Measurements from ENCODE around the gene ADAMTSL1.

Gene ADAMTSL1

GRCh38 chr9:18461496-18461895 is 12.5 kb upstream of the ADAMTSL1 start:
- no peak for DNase-seq (ENCODE audit: low read depth in 2 of 2, low spot score in 1 of 2)

GRCh38 chr9:18463991-18464390 is 10.0 kb upstream of the ADAMTSL1 start:
- DNase-seq (ENCODE audit: low read depth in 2 of 2, low spot score in 1 of 2): no peak

GRCh38 chr9:18466101-18466500 is 7.9 kb upstream of the ADAMTSL1 start:
- DNase-seq (ENCODE audit: low read depth in 2 of 2, low spot score in 1 of 2): no peak

- DNase-seq (ENCODE audit: low read depth in 2 of 2, low spot score in 1 of 2): no peak
Observed at GRCh38 chr9:18467696-18468095, 6.3 kb upstream of the ADAMTSL1 start.

- no peak for DNase-seq (ENCODE audit: low read depth in 2 of 2, low spot score in 1 of 2)
Observed at GRCh38 chr9:18472435-18472834, 1.5 kb upstream of the ADAMTSL1 start.

GRCh38 chr9:18472841-18473251 is 1.1 kb upstream of the ADAMTSL1 start:
- no peak for DNase-seq (ENCODE audit: low read depth in 2 of 2, low spot score in 1 of 2)

GRCh38 chr9:18474783-18475182 is 830 bp downstream of the ADAMTSL1 start:
- DNase-seq (ENCODE audit: low read depth in 2 of 2, low spot score in 1 of 2): no peak

GRCh38 chr9:18477121-18477660 is 3.2 kb downstream of the ADAMTSL1 start:
- DNase-seq (ENCODE audit: low read depth in 2 of 2, low spot score in 1 of 2): no peak

GRCh38 chr9:18477719-18478118 is 3.8 kb downstream of the ADAMTSL1 start:
- DNase-seq (ENCODE audit: low read depth in 2 of 2, low spot score in 1 of 2): no peak

GRCh38 chr9:18478501-18479361 is 4.8 kb downstream of the ADAMTSL1 start:
- DNase-seq (ENCODE audit: low read depth in 2 of 2, low spot score in 1 of 2): no peak

- DNase-seq (ENCODE audit: low read depth in 2 of 2, low spot score in 1 of 2): no peak
Observed at GRCh38 chr9:18479405-18479804, 5.5 kb downstream of the ADAMTSL1 start.

- no peak for DNase-seq (ENCODE audit: low read depth in 2 of 2, low spot score in 1 of 2)
Observed at GRCh38 chr9:18480662-18481093, 6.7 kb downstream of the ADAMTSL1 start.

GRCh38 chr9:18482371-18482770 is 8.4 kb downstream of the ADAMTSL1 start:
- no peak for DNase-seq (ENCODE audit: low read depth in 2 of 2, low spot score in 1 of 2)

- DNase-seq (ENCODE audit: low read depth in 2 of 2, low spot score in 1 of 2): no peak
Observed at GRCh38 chr9:18485714-18486113, 11.8 kb downstream of the ADAMTSL1 start.

- DNase-seq (ENCODE audit: low read depth in 2 of 2, low spot score in 1 of 2): no peak
Observed at GRCh38 chr9:18487611-18488010, 13.7 kb downstream of the ADAMTSL1 start.

- DNase-seq (ENCODE audit: low read depth in 2 of 2, low spot score in 1 of 2): no peak
Observed at GRCh38 chr9:18488886-18489285, 14.9 kb downstream of the ADAMTSL1 start.

GRCh38 chr9:18489861-18490260 is 15.9 kb downstream of the ADAMTSL1 start:
- DNase-seq (ENCODE audit: low read depth in 2 of 2, low spot score in 1 of 2): no peak

- DNase-seq (ENCODE audit: low read depth in 2 of 2, low spot score in 1 of 2): no peak
Observed at GRCh38 chr9:18490641-18491370, 16.9 kb downstream of the ADAMTSL1 start.

GRCh38 chr9:18492612-18493011 is 18.7 kb downstream of the ADAMTSL1 start:
- no peak for DNase-seq (ENCODE audit: low read depth in 2 of 2, low spot score in 1 of 2)

- DNase-seq (ENCODE audit: low read depth in 2 of 2, low spot score in 1 of 2): no peak
Observed at GRCh38 chr9:18493451-18493993, 19.6 kb downstream of the ADAMTSL1 start.

GRCh38 chr9:18495065-18495464 is 21.1 kb downstream of the ADAMTSL1 start:
- DNase-seq (ENCODE audit: low read depth in 2 of 2, low spot score in 1 of 2): no peak
